GM19372 (cell line): ENCODE results near the gene DHX34.
"Not testable (repeated sequence)": the region's sequence is repeated elsewhere in the genome, so short reads cannot be mapped to it uniquely, and the experiment has no call there.

Experiments
- ATAC-seq: cut with Tn5 transposase; IDR thresholded peaks from one replicate; pipeline ENCODE4 v1.9.1; 2021; ENCODE audit warnings: mild to moderate bottlenecking, low read depth, moderate library complexity; ENCODE audit not compliant: unreplicated experiment

Gene DHX34

DNA sequence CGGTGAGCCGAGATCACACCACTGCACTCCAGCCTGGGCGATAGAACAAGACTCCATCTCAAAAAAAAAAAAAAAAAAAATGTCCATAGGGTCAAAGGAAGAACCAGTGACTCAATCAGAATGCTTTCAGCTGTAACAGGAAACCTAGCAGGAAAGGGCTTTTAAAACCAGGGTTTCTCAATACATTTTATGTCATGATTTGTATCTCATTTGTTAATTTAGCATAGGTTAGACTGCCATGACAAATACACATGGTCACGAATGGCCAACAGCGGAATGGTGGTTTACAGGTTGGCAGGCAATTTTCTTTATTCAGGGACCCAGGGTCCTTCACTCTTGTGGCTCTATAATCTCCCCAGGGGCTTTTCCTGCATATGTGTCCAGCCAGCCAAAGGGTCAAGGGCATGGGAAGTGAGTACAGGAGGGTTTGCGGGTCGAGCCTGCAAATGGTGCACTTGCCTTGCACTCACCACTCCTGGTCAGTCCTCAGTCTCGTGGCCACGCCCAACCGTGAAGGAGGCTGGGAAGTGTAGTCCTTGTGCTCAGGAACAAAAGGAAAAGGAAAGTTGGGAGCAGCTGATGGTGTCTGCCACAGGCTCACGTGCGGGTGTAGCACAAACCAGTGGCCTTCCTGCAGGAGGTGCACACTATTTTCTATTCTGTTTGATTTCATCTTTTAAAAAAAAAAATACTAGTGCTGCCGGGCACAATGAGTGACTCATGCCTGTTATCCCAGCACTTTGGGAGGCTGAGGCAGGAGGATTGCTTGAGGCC lies 14.8 kb downstream of the DHX34 start:
- ATAC-seq = no peak

DNA sequence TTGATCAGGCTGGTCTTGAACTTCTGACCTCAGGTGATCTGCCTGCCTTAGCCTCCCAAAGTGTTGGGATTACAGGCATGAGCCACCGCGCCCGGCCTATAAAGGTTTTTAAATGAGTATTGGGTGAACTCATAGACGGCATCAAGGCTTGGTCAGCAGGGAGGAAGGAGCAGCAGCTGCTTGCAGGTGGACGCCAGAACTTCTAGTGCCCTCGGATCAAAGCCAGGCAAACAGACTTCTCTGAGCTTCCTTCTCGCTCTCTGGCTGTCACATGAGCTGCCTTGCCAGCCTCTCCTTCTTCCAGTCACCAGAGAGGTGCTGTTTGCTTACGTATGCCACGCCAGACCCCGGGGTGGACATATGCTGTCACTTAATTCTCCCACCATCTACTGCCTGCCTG lies 16.3 kb downstream of the DHX34 start:
- ATAC-seq = not testable (repeated sequence)

DNA sequence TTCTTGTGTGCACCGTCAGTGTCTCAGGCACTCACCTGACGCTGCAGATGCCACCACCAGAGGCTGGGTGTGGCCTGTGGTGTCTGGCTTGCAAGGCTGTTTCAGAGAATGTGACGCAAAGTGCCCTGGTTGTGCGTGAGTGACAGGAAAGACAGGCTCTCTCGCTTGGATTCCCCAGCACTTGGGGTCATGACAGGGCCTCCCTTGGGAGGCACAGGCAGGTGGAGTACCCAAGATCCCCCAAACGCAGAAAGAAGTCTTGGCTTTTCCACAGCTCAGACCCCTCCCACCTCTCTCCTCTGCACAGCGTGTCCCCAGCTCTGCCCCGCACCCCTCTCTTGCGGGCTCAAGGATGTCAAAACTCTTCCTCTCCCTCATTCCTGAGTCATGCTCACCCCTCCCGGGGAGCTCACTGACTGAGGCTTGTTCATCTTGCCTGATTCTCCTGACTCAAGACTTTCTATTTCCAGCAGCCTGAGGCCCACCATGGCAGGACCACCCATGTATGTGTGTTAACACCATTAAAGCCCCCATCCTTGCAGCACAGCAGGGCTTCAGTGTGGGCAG lies 21.0 kb downstream of the DHX34 start:
- ATAC-seq = no peak

GRCh38 chr19:47371261-47371660 lies 22.1 kb downstream of the DHX34 start:
- ATAC-seq = no peak

DNA sequence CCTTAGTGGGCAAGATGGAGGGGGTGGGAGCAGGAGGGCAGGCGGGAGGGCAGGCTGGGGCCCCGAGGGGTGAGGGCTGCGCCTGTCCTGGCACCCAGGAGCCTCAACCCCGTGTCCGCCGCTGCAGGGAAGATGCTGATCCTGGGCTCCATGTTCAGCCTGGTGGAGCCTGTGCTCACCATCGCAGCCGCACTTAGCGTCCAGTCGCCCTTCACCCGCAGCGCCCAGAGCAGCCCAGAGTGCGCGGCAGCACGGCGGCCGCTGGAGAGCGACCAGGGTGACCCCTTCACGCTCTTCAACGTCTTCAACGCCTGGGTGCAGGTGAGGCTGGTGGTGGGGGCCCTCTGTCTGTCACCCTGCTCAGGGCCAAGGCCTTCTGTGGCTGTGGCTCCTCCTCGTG lies 23.5 kb downstream of the DHX34 start:
- no peak for ATAC-seq

DNA sequence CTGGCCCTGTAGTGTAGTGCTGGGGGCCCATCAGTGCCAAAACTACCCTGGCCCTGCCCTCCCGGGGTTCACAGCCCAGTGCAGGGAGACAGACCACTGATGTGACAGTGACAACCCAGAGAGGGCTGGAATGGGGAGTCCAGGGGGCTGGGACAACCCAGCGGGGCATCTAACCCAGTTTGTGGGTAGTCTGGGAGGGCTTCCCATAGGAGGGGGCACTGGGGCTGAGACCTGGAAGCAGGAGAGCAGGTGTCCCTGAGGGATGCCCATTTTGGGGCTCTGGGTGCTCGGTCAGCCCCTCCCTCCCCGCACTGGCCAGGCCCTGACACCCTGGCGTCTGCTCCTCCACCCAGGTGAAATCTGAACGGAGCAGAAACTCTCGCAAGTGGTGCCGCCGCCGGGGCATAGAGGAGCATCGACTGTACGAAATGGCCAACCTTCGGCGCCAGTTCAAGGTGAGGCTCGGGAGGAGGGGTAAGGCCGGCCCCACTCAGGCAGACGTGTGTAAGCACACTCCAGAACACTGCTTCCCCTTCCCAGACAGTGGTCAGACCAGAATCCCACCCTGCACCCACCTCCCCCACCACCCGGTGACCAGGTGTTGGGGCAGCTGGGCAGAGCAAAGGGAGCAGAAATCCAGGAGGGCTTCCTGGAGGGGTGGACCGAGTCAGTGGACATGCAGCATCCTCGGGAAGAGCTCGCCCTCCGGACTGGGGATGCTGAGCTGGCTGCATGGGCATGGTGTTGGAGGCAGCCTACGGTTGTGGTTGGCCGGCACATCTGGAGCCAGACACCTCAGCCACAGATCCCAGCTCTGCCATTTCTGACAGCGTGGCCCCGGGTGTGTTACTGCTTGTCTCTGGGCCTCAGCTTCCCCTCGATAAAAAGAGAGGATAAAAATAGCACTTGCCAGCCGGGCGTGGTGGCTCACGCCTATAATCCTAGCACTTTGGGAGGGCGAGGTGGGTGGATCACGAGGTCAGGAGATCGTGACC lies 24.4 kb downstream of the DHX34 start:
- ATAC-seq = no peak

GRCh38 chr19:47374876-47375693 lies 26.0 kb downstream of the DHX34 start:
- no peak for ATAC-seq

DNA sequence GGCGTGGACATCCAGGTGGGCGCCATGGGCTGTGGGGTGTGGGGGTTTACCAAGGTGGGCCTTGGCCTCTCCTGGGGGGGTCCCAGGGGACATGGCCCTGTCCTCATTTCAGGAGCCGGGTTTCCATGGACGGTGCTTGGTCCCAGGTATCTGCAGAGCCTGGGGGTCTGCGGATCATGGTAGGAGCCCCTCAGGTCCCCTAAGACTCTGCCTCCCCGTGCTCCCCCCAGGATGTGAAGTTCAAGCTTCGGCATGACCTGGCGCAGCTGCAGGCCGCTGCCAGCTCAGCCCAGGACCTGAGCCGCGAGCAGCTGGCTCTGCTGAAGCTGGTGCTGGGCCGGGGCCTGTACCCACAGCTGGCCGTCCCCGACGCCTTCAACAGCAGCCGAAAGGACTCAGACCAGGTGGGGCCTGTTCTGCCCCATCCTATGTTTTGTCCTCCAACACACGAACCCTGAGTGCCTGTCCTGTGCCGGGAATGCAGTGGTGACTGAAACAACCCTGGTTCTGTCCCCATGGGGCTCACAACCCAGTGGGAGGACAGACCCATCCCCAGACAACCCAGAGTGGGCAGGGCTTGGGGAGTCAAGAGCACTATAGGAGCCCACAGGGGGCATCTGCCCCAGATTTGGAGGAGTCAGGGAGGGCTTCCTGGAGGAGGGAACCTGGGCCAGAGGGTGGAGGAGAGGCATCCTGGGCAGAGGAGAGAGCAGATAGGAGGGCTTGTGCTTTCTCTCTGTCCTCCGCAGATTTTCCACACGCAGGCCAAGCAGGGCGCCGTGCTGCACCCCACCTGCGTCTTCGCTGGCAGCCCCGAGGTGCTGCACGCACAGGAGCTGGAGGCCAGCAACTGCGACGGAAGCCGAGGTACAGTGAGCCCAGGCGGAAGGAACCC lies 26.8 kb downstream of the DHX34 start:
- no peak for ATAC-seq

- no peak for ATAC-seq
These were observed 27.6 kb downstream of the DHX34 start for GRCh38 chr19:47376589-47377144.

DNA sequence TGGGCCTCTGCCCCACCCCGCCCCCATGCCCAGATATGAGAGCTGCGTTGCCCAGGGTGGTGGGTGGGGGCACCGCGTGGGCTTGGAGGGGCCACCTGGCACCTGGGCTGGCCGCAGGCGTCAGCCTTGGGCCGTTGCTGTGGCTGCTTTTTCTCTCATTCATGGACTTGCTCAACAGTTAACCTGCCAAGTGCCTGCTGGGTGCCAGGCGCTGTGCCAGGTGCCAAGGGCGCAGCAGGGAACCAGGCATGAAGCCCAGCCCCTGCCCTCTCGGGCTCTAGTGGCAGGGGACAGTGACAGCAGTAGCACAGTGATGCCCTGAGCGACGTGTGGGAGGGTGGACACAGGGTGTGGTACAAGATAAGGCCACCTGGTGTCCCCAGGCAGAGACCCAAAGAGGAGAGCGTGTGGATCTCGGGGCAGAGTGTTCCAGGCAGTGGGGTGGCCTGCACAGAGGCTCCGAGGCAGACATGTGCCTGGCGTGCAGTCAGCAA lies 28.1 kb downstream of the DHX34 start:
- no peak for ATAC-seq

DNA sequence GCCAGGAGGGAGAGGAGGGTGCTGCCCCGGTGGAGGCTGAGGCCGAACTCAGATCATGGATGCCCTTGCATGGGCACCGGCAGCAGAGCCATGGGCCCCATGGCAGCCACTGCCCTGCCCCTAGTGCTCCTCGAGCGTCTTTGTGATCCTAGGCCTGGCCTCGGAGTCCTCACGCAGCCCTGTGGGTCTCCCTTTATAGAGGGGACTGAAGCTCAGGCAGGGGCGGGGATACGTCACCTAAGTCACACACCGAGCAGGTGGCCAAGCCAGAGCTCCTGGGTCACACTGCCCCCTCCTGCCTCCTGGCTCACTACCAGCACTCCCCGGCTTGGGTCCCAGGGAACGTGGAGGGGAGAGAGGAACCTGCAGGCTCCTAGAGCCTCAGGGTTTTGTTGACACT lies 28.7 kb downstream of the DHX34 start:
- no peak for ATAC-seq

GRCh38 chr19:47378246-47378645 lies 29.1 kb downstream of the DHX34 start:
- ATAC-seq = no peak

DNA sequence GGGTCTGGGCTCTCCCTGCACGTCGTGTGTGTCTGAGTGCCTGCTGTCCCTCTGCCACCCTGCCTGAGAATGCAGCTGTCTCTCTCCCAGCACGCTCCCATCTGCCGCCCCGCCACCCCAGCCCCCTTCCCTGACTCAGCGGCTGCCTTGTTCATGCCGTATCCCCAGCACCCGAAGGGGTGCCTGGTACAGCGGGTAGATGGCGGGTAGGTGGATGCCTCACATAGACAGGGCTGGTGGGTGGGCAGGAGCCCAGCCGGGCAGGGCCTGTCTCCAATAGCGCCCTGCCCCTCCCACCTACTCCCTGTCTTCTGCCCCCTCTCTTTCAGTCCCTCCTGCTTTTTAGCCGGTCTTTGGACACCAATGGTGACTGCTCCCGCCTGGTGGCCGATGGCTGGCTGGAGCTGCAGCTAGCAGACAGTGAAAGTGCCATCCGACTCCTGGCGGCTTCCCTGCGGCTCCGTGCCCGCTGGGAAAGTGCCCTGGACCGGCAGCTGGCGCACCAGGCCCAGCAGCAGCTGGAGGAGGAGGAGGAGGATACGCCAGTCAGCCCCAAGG lies 30.3 kb downstream of the DHX34 start:
- ATAC-seq = no peak

DNA sequence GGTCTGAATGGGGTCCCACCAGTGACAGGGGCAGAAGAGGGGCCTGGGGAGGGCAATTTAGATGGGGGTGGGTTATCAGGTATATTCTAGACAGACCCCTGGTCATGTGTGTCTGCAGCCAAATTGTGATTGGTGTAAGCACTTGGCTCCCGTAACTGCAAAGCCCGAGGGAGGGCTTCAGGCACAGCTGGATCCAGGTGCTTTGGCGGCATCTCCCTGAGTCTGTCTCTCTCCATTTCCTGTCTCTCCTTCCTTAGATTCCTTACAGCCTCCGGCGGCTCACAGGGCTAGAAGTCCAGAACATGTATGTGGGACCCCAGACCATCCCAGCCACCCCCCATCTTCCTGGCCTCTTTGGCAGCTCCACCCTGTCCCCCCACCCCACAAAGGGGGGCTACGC lies 31.4 kb downstream of the DHX34 start:
- ATAC-seq = no peak

GRCh38 chr19:47381121-47381520 lies 32.0 kb downstream of the DHX34 start:
- no peak for ATAC-seq

DNA sequence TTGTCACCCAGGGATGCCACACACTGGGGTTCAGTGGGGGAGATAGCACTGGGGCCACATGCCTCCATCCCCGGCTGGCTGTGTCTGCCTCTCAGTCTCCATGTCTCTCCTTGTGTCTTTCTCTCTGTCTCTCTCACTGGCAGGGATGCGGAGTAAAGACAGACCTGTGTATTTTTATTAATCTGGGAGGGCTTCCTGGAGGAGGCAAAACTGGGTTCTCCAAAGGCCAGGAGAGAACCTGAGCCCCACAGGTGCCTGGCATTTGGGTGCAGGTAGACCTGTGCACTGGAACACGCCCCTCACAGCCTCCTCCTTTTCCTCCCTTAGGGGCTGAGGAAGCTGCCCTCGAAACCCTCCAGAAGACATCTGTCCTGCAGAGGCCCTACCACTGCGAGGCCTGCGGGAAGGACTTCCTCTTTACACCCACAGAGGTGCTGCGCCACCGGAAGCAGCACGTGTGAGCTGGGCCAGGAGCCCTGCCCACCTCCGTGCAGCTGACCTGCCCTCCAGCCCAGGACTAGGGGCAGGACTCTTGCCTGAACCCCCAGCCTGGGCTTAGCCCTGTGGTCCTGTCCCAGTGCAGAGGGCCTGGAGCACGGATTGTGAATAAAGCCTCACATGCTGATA lies 32.7 kb downstream of the DHX34 start:
- ATAC-seq = no peak

DNA sequence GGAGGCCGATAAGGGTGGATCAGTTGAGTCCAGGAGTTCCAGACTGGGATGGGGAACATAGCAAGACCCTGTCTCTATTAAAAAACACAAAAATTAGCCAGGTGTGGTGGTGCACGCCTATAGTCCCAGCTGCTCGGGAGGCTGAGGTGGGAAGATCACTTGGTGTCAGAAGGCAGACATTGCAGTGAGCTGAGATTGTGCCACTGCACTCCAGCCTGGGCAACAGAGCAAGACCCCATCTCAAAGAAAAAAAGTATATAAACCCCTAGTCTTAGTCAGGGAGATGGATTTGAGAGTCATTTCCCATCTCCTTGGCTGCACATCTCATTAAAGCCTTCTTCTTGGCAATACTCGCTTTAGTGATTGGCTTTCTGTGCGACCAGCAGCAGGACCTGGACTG lies 34.8 kb downstream of the DHX34 start:
- ATAC-seq = not testable (repeated sequence)

DNA sequence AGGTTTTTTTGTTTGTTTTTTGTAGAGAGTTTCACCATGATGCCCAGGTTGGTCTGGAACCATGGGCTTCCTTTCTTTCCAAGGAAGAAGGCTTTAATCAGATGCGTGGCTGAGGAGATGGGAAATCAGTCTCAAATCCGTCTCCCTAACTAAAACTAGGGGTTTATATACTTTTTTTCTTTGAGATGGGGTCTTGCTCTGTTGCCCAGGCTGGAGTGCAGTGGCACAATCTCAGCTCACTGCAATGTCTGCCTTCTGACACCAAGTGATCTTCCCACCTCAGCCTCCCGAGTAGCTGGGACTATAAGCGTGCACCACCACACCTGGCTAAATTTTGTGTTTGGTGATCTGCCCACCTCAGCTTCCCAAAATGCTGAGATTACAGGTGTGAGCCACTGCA lies 35.4 kb downstream of the DHX34 start:
- not testable (repeated sequence) for ATAC-seq
